ENCODE measurements around the gene HFE.
"Not testable (repeated sequence)": the region's sequence is repeated elsewhere in the genome, so short reads cannot be mapped to it uniquely, and the experiment has no call there.

HFE gene, protein sequence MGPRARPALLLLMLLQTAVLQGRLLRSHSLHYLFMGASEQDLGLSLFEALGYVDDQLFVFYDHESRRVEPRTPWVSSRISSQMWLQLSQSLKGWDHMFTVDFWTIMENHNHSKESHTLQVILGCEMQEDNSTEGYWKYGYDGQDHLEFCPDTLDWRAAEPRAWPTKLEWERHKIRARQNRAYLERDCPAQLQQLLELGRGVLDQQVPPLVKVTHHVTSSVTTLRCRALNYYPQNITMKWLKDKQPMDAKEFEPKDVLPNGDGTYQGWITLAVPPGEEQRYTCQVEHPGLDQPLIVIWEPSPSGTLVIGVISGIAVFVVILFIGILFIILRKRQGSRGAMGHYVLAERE

DNA sequence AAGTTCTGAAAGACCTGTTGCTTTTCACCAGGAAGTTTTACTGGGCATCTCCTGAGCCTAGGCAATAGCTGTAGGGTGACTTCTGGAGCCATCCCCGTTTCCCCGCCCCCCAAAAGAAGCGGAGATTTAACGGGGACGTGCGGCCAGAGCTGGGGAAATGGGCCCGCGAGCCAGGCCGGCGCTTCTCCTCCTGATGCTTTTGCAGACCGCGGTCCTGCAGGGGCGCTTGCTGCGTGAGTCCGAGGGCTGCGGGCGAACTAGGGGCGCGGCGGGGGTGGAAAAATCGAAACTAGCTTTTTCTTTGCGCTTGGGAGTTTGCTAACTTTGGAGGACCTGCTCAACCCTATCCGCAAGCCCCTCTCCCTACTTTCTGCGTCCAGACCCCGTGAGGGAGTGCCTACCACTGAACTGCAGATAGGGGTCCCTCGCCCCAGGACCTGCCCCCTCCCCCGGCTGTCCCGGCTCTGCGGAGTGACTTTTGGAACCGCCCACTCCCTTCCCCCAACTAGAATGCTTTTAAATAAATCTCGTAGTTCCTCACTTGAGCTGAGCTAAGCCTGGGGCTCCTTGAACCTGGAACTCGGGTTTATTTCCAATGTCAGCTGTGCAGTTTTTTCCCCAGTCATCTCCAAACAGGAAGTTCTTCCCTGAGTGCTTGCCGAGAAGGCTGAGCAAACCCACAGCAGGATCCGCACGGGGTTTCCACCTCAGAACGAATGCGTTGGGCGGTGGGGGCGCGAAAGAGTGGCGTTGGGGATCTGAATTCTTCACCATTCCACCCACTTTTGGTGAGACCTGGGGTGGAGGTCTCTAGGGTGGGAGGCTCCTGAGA lies at the start of gene HFE:
Gene HFE (plus strand): TSS at position 146 of the 832 bp plus-strand sequence. CDS start 12 bp downstream, at position 158.
- peak; percentile 11 for DNase-seq (ENCODE audit: low read depth)

DNA sequence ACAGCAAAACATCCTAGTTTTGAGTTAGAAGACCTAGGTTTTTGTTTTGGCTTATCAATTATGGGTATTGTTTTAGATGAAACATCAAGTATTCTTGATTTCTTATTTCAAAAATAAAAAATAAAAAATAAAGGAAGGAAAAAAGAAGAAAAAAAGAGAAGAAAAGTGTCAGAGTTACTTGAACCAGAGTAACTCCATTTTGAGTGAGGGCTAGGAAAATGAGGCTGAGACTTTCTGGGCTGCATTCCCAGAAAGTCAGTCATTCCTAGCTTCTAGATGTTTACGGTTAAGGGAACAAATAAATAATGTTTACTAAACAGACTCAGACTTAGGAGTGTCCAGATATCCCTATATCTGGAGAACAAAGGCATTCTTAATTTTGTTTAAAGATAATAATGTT lies 45.3 kb upstream of the HFE start:
- DNase-seq (ENCODE audit: low read depth), result no peak

DNA sequence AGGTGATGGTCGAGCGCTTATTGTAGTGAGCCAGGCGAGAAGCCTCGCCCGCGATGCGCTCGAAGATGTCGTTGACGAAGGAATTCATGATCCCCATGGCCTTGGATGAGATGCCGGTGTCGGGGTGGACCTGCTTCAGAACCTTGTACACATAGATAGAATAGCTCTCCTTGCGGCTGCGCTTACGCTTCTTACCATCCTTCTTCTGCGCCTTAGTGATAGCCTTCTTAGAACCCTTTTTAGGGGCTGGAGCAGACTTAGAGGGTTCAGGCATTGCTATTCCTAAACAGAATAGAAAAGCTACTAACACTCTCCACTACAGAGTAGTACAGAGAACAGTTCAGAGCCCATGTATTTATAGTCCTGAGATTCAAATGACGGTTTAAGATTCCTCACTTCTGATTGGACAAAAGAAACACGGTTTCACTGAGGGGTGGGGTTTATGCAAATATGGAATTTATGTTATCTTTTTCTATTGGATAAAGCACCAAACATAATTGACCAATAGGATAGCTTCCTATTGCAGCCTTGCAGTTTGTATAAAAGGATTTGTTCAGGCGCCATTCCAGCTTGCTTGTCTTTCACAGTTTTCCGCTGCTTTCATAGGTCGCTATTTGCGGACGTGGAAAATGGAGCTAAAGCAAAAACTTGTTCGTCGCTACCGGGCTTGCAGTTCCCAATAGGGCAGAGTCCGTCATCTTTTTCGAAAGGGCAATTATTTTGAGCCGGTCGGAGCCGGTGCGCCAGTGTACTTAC lies 43.7 kb upstream of the HFE start:
- peak; percentile 91 for DNase-seq (ENCODE audit: low read depth)

GRCh38 chr6:26044140-26045064 lies 42.8 kb upstream of the HFE start:
- DNase-seq (ENCODE audit: low read depth), result no peak

- DNase-seq (ENCODE audit: low read depth), result no peak
These were observed 41.9 kb upstream of the HFE start for GRCh38 chr6:26045065-26045927.

DNA sequence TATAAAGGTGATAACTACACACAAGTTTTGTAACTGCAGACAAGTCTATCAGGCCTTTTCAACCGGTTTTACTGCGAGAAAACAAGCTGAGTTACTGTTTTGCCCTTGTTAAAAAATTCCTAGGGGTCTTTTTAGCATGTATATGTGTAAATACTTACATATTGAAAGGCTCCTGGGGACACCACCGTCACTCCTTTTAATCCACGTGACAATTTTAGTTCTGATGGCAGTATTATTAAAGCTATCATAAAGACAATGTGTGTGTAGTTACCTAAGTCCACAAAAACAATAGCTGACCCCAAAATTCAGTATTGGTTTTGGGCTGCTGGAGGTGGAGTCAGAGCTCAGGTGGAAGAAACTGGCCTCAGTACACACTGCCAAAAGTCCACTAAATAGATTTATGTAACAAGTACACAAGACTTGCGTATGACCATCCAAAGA lies 41.3 kb upstream of the HFE start:
- no peak for DNase-seq (ENCODE audit: low read depth)

GRCh38 chr6:26047329-26047728 lies 39.9 kb upstream of the HFE start:
- DNase-seq (ENCODE audit: low read depth), result not testable (repeated sequence)

DNA sequence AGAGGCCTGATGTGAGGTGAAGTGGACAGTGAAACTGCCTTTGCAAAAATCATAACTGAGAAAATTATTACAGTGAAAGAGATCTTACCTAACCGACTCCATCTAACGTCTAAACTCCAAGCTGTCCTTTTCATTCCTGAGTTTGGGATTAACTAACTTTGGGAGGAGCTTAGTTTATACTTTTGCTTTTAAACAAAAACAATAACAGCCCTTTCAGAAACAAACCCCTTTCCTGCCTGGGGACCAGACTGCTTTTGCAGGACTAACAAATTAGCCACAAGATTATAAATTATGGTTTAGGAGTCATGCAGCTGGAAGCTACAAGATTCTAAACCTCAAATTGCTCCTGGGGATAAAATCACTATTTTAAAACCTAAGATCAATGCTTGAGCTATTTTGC lies 38.6 kb upstream of the HFE start:
- DNase-seq (ENCODE audit: low read depth), result no peak

GRCh38 chr6:26051665-26052310 lies 35.4 kb upstream of the HFE start:
- no peak for DNase-seq (ENCODE audit: low read depth)

GRCh38 chr6:26052762-26053250 lies 34.4 kb upstream of the HFE start:
- not testable (repeated sequence) for DNase-seq (ENCODE audit: low read depth)

GRCh38 chr6:26053992-26054780 lies 33.0 kb upstream of the HFE start:
- no peak for DNase-seq (ENCODE audit: low read depth)

- peak; percentile 87 for DNase-seq (ENCODE audit: low read depth)
These were observed 32.2 kb upstream of the HFE start for GRCh38 chr6:26054781-26055718.

DNA sequence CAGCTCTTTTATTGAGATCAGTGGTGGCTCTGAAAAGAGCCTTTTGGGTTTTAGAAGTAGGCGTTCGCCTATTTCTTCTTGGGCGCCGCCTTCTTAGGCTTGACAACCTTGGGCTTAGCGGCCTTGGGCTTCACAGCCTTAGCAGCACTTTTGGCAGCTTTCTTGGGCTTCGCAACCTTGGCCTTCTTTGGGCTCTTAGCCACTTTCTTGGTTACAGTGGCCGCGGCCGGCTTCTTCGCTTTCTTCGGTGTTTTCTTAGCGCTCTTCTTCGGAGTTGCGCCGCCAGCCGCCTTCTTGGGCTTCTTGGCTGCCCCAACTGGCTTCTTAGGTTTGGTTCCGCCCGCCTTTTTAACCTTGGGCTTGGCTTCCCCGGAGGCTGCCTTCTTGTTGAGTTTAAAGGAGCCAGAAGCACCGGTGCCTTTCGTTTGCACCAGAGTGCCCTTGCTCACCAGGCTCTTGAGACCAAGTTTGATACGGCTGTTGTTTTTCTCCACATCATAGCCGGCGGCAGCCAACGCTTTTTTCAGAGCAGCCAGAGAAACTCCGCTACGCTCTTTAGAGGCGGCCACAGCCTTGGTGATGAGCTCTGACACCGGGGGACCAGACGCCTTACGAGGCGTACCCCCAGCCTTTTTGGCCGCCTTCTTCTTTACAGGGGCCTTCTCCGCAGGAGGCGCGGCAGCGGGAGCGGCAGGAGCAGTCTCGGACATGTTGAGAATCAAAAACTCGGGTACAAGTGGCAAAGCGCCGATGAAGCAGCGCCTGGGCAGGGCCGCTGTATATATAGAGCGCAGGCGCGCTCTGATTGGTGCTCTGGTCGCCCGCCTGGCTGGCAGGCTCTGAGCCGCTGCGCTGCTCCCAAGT lies 31.3 kb upstream of the HFE start:
- no peak for DNase-seq (ENCODE audit: low read depth)

GRCh38 chr6:26056583-26057350 lies 30.5 kb upstream of the HFE start:
- no peak for DNase-seq (ENCODE audit: low read depth)

DNA sequence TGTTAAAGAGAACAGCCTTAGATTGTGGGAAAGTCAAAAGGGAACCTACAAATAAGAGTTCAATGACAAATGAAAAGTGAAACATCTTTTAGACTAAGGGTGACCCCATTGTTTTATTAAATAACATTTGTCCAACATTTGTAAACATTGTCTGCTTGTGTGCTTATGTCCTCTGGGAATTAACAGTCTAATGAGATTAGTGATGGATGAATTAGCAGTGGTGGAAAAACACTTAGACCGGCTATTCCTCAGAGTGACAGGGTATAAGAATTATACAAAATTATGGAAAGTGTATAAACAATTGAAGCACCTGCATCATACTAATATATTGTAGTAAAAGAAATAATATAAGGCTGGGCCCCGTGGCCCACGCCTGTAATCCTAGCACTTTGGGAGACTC lies 29.3 kb upstream of the HFE start:
- DNase-seq (ENCODE audit: low read depth), result no peak

DNA sequence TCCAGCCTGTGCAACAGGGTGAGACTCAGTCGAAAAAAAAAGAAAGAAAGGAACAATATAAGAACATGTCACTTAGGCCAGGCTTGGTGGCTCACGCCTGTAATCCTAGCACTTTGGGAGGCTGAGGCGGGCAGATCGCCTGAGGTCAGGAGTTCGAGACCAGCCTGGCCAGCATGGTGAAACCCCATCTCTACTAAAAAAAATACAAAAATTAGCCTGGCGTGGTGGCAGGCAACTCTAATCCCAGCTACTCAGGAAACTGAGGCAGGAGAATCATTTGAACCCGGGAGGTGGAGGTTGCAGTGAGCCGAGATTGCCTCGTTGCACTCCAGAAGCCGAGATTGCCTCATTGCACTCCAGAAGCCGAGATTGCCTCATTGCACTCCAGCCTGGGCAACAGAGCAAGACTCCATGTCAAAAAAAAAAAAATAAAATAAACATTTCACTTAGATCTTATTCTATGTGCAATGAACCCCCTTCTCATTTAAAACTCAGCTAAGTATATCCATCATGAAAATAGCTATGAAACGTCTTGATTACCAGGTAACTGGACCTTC lies 28.7 kb upstream of the HFE start:
- DNase-seq (ENCODE audit: low read depth), result not testable (repeated sequence)

Data from non-pigmented ciliary epithelial cell (primary cell).